Right forelimb (tissue), 1 donor: ENCODE data around the gene HPCAL1.
"Not testable (repeated sequence)": the region's sequence is repeated elsewhere in the genome, so short reads cannot be mapped to it uniquely, and the experiment has no call there.

Experiments used
- DNase-seq: peaks from one replicate; pipeline ENCODE4 v3.0.0-alpha.2; 2018

Gene HPCAL1

GRCh38 chr2:10448576-10449485, 146.1 kb downstream of the HPCAL1 start:
- no peak for DNase-seq

GRCh38 chr2:10449486-10449831, 146.8 kb downstream of the HPCAL1 start:
- no peak for DNase-seq

DNA sequence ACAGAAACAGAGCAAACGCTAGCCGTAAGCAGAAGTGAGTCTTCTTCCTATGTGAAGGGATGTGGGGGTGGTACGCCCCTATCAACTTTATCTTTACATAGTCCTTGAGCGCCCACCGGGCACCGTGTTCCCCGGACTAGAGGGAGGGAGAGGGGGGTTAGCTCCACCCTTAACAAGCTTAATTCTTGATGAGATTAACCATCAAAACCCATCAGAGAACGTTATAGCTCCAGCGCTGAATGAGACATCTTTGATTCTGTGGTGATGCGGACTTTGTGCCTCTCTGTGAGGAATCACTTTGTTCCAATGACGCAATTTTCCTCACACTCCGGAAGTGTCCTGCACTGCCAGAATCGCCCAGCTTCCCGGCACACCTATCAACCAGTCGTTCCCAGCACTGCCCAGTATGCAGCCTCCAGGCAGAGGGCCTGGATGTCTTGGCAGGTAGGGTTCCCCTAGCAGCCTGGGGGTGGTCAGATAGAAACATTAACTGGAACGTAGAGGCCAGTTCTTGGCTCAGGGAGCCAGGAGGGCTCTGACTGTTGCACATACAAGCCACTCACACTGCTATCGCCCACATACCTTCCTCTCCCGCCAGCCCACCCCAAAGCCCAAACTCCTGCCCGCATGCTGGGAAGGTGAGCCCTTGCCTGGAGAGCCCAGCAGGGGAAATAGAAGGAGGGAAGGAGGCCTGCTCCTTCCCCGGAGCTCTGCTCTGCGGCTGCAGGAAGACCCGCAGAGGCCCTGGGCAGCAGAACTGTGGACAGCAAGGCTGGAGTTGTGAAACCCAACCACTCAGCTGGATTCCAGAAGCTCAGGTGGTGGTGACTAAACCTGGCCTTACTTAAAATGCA, 147.4 kb downstream of the HPCAL1 start:
- no peak for DNase-seq

DNA sequence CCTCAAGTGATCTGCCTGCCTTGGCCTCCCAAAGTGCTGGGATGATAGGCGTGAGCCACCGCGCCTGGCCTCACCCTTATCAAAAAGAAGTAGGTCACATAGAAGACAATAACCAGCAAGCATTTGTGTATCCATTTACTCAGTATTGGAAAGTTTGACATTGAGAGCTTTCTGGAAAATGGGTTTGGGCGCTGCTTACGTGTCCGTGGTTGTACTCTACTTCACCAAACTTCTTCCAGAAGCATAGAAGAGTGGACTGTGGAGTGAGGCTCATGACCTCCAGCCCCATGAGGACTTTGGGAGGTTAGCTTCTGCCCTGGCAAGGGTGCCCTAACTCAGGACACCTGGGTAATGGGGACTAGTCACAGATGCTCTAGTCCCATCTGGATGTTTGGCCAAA, 149.1 kb downstream of the HPCAL1 start:
- no peak for DNase-seq

GRCh38 chr2:10452312-10452711, 149.6 kb downstream of the HPCAL1 start:
- DNase-seq: no peak

- DNase-seq: no peak
These were observed 150.5 kb downstream of the HPCAL1 start for GRCh38 chr2:10452956-10453904.

DNA sequence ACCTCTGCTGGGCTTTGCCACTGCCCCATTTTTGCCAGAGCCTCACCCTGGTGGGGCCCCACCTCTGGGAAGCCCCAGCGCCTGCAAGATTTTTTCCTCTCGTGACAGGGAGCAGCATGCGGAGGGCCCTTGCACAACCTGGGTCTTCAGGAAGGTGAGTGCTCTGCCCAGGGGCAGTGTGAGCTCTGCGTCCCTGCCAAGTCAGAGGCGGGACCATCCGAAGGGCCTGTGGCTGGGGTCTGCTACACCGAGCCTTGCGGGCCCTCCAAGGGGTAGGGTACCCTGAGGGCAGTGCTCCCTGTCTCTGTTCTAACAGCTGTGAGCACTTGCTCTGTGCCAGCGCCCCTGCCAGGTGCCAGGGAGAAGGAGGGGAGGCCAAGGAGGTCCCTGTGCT, 151.2 kb downstream of the HPCAL1 start:
- no peak for DNase-seq

GRCh38 chr2:10454505-10454904, 151.8 kb downstream of the HPCAL1 start:
- no peak for DNase-seq

- DNase-seq: not testable (repeated sequence)
These were observed 154.5 kb downstream of the HPCAL1 start for GRCh38 chr2:10457195-10457594.

DNA sequence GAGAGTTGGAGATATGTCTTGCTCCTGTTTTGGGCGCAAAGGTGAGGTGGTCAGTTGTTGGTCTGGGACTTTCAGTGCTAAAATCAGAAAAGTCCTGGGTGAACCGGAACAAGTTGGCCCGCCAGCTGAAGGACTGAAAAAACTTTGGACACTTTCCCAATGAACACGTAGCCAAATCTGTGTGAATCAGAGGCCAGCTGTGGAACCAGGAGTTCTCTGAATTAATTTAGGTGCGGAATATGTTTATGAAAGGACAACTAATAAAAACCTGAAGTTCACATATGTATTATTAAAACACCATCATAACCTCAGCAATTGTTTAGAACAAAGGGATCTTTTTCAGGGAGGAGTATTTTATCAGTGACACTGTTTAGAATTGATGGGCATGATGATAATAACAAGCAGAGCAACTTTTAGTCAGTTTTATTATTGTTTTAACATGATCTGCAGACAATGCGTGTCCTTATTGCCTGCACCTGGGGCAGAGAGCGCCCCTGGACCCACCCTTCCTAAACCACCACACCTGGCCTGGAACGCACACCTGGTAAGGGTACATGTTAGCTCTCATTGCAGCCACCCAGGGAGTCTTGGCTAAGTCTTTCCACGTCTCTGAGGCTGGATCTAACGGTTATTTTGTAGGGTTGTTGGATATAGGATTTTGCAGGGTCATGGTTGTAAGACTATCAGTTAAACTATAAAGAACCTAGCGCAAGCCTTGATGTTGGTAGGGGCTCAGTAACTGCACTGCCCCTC, 155.3 kb downstream of the HPCAL1 start:
- no peak for DNase-seq

DNA sequence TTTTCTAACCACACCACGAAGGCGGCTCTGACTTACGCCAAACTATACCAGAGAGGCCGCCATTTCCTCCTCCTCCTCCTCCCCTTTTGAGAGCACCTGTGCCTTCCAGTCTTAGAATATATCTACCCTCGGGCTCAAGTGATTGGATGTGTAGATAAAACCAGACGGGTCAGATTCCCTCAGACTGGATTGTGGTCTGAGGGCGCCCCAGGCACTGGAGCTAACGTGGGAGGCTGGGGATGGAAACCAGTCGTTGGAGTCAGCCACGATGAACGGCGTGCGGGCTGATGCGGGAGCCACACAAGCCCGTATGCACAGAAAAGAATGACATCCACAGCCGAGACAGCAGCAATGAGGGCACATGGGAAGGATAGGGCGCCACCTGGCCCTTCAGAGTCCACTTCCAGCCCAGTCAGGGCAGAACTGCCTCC, 157.7 kb downstream of the HPCAL1 start:
- no peak for DNase-seq

DNA sequence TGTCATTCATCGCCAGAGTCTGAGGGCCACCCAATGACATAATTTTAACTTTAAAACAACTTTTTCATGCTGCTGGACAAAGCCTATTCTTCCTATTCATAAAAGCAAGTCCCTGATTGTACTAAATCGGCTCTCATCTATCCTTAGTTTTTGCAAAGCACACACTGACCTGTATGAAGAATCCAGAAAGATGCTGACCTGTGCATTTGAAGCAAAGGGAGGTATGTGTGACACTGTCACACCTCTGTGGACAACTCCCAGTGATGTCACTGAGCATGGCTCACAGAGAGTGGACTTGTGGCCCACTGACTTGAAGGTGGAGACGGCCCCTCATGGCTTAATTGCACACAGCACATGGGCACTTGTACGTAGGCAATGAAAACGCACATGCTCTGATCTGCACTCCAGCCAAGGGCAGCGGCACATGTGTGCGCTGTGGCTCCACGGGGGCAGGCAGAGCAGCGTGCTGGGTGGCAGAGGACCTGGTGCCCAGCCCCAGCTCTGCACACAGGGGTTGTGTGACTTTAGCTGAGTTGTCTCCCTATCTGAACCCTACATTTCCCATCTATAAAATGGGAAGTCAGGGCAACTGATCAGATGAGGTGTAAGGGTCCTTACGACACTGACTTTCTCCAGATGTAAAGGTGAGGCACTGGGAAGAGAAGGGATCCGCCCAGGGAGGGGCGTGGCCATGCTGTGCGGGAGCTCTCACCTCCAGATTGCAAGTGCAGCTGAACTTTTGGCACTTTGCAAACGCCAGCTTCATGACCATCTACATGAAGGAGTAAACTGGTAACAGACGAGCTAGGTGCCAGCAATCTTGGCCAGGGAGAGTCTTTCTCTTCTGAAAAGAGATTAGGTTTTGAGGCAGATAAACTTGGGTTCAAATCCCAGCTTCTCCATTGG, 159.7 kb downstream of the HPCAL1 start:
- no peak for DNase-seq

GRCh38 chr2:10465910-10466309, 163.2 kb downstream of the HPCAL1 start:
- no peak for DNase-seq

- DNase-seq: no peak
These were observed 164.1 kb downstream of the HPCAL1 start for GRCh38 chr2:10466801-10467200.

- no peak for DNase-seq
These were observed 164.7 kb downstream of the HPCAL1 start for GRCh38 chr2:10467401-10467800.

GRCh38 chr2:10469301-10469700, 166.6 kb downstream of the HPCAL1 start:
- DNase-seq: no peak

- no peak for DNase-seq
These were observed 167.4 kb downstream of the HPCAL1 start for GRCh38 chr2:10469955-10470608.

- DNase-seq: peak; percentile 30
These were observed 168.4 kb downstream of the HPCAL1 start for GRCh38 chr2:10471046-10471571.

- DNase-seq: peak; percentile 15
These were observed 169.3 kb downstream of the HPCAL1 start for GRCh38 chr2:10471955-10472354.
